Stimulated activated CD4-positive, alpha-beta T cell treated with anti-CD3 and anti-CD28 coated beads, TNF-alpha, amount 100 ng/mL, for 4 hours (primary cell): Measurements from ENCODE around the gene KIF4A.
"Not testable (repeated sequence)": the region's sequence is repeated elsewhere in the genome, so short reads cannot be mapped to it uniquely, and the experiment has no call there.

Source experiments
- DNase-seq, 3 experiments: peaks; one replicate each; pipeline ENCODE4 v3.0.0-alpha.2; 2020; ENCODE audit warnings: low read depth in 3 of 3

Gene KIF4A

GRCh38 chrX:70281951-70282350, 8.0 kb upstream of the KIF4A start, which contains the start of gene RAB41:
Gene RAB41 (plus strand): TSS chrX:70282172. CDS start chrX:70282218, 46 bp downstream.
- no peak for DNase-seq

GRCh38 chrX:70289168-70289792, 624 bp upstream of the KIF4A start:
- no peak for DNase-seq

- no peak for DNase-seq
Measured at GRCh38 chrX:70292788-70293187, 2.9 kb downstream of the KIF4A start.

GRCh38 chrX:70293621-70294020, 3.7 kb downstream of the KIF4A start:
- no peak for DNase-seq

- DNase-seq, result no peak
Measured at GRCh38 chrX:70301716-70302115, 11.8 kb downstream of the KIF4A start.

GRCh38 chrX:70313503-70313902, 23.6 kb downstream of the KIF4A start:
- DNase-seq, result no peak

- no peak for DNase-seq
Measured at GRCh38 chrX:70322784-70323183, 32.9 kb downstream of the KIF4A start.

GRCh38 chrX:70323628-70324027, 33.7 kb downstream of the KIF4A start:
- not testable (repeated sequence) for DNase-seq

GRCh38 chrX:70324326-70324725, 34.4 kb downstream of the KIF4A start:
- no peak for DNase-seq

GRCh38 chrX:70331161-70331560, 41.3 kb downstream of the KIF4A start:
- no peak for DNase-seq

GRCh38 chrX:70332600-70332999, 42.7 kb downstream of the KIF4A start:
- DNase-seq, result no peak

- no peak for DNase-seq
Measured at GRCh38 chrX:70336767-70337166, 46.9 kb downstream of the KIF4A start.

- no peak for DNase-seq
Measured at GRCh38 chrX:70338290-70338689, 48.4 kb downstream of the KIF4A start.

- no peak for DNase-seq
Measured at GRCh38 chrX:70343435-70343834, 53.5 kb downstream of the KIF4A start.

GRCh38 chrX:70346418-70347070, 56.6 kb downstream of the KIF4A start:
- no peak for DNase-seq

GRCh38 chrX:70348825-70349224, 58.9 kb downstream of the KIF4A start:
- not testable (repeated sequence) for DNase-seq

GRCh38 chrX:70349367-70350125, 59.6 kb downstream of the KIF4A start:
- not testable (repeated sequence) for DNase-seq

- no peak for DNase-seq
Measured at GRCh38 chrX:70352496-70352895, 62.6 kb downstream of the KIF4A start.

GRCh38 chrX:70353514-70353913, 63.6 kb downstream of the KIF4A start:
- no peak for DNase-seq

- no peak for DNase-seq
Measured at GRCh38 chrX:70354716-70355115, 64.8 kb downstream of the KIF4A start.

GRCh38 chrX:70359458-70359857, 69.6 kb downstream of the KIF4A start:
- no peak for DNase-seq

- DNase-seq, result no peak
Measured at GRCh38 chrX:70360366-70360765, 70.5 kb downstream of the KIF4A start.

- not testable (repeated sequence) for DNase-seq
Measured at GRCh38 chrX:70368731-70369130, 78.8 kb downstream of the KIF4A start.
